ENCODE measurements around the gene MAP3K7CL.
A peak's percentile ranks its signal among the peaks of the same experiment; 100 is the strongest.

MAP3K7CL gene

DNA sequence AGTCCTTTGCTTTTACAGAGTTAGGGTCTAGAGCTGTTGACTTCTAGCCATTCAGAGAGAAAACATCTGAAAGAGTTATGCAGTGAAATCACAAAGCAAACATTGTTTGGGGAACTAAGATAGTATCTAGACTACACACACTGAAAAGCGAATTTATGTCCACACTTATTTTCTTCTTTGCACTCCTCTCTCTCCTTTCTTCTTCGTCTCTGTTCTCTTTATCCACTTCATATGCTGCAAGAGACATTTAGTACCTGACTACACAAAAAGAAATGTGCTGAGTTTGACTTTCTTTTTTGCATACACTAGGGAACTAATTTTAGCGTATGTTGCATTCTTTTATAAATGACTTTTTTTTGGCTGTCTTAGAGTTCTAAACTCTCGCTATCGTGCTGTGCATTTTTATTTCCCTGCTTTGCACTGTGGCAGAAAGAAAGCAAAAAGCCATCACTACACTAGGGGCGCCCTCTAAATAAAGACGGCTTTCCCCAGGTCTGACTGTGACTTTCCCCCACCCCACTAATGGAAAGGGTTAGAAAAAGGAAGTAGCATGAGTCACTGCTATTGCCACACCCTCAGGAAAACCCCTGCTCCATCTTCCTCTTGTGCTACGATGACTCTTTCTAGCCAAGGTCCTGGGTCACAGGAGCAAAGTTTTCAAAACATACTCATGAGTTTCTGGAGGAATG lies 65.7 kb downstream of the MAP3K7CL start:
- peak; percentile 35 for DNase-seq (ENCODE audit: low read depth)

DNA sequence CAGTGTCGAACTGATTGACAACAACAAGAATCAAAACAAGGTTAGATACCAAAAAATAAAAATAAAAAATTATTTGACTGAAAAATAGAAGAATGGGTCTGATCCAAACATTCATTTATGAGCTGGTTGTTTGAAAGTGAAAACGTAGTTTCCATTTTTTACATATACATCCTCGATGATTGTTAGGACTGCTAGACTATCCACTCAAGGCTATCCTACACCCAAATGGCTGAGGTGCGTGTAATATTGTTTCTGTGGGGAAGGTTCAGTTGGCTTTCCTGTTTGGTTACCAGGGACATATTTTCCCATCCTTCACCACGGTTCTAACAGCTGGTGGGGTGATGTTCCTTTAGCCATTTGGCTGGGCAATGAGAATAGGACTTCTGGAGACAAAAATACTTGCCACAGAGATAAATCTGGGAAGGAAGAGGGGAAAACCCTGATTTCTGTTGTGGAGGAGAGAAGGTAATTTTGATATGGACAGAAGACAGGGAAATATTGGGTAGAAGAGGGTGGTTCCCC lies 66.3 kb downstream of the MAP3K7CL start:
- no peak for DNase-seq (ENCODE audit: low read depth)

DNA sequence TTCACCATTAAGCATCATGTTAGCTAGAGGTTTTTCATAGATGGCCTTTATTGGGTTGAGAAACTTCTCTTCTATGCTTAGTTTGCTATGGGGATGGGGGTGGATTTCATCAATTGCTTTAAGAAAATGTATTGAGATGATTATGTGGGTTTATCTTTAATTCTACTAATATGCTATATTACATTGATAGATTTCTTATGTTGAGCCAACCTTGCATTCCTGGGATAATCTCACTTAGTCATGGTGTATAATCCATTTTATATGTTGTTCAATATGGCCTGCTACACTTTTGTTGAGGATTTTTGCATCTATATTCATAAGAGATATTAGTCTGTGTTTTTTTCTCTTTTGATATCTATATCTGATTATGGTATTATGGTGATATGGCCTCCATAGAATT lies 70.7 kb downstream of the MAP3K7CL start:
- DNase-seq (ENCODE audit: low read depth): no peak

DNA sequence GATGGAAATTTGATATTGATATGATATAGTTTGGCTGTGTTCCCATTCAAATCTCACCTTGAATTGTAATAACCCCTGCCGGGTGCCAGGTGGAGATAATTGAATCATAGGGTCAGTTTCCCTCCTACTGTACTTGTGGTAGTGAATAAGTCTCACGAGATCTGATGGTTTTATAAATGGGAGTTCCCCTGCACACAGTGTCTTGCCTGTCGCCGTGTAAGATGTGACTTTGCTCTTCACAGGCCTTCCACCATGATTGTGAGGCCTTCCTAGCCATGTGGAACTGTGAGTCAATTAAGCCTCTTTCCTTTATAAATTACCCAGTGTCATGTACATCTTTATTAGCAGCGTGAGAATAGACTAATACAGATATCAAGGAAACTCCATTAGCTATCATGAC lies 74.6 kb downstream of the MAP3K7CL start:
- no peak for DNase-seq (ENCODE audit: low read depth)

DNA sequence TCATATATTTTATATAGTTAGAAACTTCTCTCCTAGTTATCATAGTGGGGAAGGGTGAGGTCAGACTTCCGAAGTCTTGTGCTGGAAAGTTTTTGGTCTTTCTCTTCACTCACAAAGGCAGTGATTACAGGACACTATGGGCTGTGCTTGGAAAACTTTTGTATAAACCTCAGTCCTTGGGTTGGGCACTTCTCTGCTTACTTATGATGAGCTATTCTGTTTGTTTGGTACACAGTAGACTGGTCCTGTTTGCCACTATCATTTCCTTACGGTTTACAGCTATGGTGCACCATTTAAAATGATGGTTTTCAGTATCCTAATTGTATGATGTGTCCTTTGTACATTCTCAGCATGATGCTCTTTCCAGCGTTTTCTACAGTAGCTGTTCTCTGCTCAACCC lies 75.5 kb downstream of the MAP3K7CL start:
- DNase-seq (ENCODE audit: low read depth): no peak

DNA sequence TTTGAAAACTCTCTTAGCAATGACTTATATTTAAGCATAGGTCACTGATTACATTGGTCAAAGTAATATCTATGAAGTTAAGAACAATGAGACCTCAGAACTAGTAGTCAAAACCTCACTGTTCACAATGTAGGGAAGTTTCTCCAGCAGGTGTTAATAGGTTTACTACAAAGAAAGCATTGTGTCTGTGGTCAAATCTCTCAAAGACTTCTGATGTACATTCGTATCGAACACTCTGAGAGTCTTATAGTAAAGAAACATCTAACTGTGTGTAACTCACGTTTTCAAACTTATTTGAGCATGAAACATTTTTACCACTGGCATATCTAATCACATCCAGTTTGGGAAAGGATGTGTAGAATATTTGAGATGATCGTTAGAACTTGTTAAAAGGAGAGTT lies 76.0 kb downstream of the MAP3K7CL start:
- no peak for DNase-seq (ENCODE audit: low read depth)

DNA sequence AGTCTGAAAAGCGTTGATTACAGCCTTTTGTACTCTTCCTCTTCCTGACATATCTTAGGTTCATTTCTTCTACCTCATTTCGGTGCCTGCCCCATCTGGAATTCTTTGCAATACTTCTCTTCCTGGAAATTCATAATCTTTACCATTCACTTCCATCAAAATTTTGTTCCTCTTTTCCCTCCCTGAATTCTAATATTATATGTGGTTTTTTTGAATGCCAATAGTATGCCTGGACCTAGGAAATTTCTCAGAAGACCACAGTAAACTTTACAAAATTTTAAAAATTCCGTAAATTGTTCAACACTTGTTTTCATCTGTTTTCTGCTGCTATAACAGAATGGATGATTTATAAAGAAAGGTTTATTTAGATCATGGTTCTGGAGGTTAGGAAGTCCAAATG lies 76.8 kb downstream of the MAP3K7CL start:
- no peak for DNase-seq (ENCODE audit: low read depth)

DNA sequence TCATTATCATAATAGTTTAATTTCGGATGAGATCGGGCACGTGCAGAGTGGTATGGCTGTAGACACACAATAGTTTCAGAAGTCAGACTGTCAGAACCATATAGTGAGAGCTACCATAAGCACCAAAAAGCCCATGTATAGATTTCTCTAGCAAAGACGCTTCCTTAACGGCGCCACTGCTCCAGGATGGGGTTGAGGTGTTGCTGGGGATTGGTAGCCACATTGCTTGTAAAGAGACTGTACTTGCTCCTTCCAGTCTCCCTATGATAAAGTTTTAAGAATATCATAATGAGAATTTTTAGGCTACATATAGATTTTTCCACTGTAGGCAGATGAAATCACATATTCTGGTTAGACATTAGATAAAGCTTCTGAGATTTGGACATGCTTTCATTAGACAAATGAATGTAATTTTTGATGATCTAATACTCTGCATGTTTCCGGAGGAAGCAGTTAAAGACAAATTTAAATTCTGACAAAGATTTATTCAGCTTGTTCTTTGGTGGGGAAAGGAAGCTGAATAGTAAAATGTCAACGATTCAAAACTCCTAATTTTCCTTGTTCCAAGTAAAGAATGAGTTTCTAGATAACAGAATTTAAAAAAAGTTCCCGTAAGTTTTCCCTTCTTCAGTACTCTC lies 77.7 kb downstream of the MAP3K7CL start:
- no peak for DNase-seq (ENCODE audit: low read depth)

DNA sequence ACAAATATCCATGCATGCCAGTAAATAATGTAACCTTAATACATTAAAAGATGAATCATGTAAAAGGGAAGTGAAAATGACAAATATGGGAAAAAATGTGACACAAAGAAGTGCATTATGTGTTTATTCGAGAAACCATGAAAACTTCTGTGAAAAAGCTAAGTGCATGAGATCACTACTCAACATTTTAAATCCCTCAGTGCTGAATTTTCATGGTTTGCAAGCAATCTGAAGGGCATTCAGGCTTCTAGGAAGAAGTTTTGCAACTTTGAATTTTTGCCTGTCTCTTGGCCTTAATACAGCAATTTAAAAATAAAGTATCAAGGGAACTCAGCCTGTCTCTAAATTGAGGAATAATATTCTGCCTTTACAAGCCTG lies 78.2 kb downstream of the MAP3K7CL start:
- no peak for DNase-seq (ENCODE audit: low read depth)

DNA sequence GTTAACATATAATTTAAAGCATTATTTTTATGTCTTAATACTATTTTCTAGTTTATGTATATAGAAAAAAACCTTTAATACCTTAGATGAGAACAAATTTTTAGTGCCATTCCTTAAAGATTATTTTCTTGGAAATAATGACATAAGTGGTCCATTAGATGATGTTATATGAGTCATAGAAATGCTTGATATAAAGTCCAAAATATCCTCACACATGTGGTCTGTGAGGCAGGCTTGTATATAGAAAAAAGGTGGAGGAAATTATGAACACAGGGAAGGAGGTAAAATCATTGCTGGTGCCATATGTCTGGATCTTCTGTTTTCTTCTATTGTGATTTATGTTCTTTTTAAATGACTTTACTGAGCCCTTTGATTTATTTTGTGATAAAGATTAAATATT lies 79.3 kb downstream of the MAP3K7CL start:
- DNase-seq (ENCODE audit: low read depth): no peak

DNA sequence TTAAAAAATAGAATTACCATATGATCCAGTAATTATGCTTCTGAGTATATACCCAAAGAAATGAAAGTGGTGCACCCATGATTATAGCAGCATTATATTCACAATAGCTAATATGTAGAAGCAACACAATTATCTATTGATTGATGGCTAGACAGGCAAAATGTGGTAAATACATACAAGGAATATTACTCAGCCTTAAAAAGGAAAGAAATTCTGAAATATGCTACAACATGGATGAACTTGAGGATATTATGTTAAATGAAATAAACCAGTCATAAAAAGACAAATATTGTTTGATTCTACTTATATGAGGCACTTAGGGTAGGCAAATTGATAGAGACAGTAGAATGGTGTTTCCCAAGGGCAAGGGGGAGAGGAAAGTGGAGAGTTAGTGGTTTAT lies 80.8 kb downstream of the MAP3K7CL start:
- no peak for DNase-seq (ENCODE audit: low read depth)

DNA sequence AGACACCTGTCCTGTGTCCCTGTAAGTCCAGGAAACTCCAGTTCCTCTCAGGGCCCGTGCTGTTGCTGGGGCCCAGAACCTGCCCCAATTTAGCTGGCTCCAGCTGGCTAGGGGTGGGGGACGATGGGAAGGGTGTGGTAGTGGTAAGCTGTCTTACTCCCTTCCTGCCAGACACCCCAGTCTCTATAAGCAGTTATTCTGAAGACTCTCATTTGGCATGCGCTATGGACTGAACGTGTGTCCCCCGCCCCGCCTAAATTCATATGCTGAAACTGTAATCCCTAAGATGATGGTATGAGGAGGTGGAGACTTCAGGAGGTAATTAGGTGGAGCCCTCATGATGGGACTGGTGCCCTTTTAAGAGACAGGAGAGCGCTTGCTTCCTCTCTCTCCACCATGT lies 82.0 kb downstream of the MAP3K7CL start:
- DNase-seq (ENCODE audit: low read depth): no peak

DNA sequence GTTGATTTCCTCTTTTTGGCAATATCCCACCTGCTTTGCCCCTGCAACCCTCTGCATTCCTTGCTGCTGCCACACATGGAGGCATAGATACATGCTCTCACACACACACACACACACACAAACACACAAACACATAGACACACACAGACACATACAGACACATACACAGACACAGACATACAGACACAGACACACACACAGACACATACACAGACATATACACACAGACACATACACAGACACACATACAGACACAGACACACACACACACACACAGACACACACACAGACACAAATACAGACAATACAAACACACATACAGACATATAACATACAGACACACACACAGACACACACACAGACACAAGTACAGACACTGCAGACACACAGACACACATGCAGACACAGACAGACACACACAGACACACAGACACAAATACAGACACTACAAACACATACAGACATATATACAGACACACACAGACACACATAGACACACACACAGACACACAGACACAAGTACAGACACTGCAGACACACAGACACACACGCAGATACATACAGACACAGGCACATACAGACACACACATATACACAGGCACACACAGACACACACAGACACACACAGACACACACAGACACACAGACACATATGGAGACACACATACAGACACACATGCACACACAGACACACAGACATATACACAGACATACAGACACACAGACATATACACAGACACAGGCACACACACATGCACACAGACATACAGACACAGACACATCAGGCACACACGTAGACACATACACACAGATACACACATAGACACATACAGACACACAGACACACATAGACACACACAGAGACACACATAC lies 83.3 kb downstream of the MAP3K7CL start:
- DNase-seq (ENCODE audit: low read depth): no peak

DNA sequence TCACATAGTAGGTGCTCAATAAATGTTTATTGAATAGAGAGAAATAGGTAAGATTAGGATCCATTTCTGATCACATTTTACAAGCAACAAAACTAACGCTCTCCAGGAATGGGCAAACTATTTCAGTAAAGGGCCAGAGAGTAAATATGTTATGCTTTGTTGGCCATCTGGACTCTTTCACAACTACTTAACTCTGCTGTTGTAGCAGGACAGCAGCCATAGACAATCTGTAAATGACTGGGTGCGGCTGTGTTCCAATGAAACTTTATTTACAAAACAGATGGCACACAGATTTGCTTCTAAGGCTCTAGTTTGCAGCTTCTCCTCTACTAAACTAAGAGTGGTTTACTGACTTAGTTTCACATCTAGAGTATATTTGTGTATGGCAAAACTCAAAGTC lies 85.3 kb downstream of the MAP3K7CL start:
- no peak for DNase-seq (ENCODE audit: low read depth)

DNA sequence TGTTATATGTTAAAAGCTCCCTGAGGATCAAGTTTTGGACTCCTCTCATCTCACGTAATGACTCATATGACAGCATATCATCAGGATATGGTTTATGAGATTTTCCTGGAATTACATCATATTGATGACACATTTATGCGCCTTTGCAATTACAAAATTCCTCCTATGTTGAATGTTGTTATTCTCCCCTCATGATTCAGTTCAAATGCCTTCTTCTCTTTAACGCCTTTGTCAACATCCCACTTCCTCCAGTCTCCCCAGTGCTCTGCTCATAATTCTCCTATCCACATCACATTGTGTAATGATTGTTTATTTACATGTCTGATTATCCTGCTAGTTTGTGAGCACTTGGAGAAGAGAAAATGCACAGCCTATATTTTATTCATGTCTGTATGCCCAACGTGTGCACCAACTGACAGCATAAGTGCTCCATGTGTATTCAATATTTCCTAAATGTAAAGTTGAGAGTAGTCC lies 87.4 kb downstream of the MAP3K7CL start:
- no peak for DNase-seq (ENCODE audit: low read depth)

DNA sequence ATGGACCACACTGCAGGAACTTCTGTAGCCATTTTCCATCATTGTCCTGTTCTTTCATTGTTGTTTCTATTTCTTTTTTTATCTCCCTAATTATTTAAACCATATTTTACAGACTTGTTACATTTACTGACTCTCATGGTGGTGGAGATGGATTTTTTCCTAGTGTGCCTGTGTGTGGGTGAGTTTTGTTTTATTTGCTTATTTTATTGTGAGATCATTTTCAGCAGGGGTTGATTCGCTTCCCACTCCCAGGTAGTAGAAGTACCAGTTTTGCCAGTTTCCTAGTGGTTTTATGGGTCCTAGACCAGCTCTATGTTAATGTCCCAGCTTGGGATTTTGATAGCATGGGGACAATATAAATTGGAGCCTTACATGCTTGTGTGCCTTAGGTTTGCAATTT lies 88.3 kb downstream of the MAP3K7CL start:
- DNase-seq (ENCODE audit: low read depth): no peak

DNA sequence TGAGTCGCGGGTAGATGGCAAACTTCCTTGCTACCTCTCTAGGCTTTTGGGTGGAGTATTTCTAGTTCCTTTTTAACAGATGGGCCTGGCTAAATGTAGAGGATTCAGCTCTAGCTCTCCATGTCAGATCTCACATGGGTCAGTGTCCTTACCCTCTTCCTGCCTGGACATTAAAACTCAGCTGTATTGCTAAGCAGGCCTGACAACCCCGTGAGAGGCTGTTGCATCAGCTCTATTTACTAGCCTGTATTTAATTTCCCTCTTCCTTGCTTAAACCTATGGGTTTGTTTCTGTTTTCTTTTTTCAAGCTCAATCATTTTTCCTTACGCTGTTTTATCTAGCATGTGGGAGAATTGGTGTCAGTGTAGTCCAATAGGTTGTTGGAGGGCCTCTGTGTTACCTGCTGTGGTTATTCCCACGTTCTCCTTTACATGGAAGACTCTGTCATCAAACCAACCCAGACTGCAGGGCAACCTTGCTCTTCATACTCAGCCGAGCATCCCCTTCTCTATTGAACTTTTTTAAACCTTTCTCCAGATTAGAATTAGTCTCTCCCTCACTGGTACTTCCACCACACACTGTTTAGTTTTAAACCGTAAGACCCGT lies 88.8 kb downstream of the MAP3K7CL start:
- no peak for DNase-seq (ENCODE audit: low read depth)

DNA sequence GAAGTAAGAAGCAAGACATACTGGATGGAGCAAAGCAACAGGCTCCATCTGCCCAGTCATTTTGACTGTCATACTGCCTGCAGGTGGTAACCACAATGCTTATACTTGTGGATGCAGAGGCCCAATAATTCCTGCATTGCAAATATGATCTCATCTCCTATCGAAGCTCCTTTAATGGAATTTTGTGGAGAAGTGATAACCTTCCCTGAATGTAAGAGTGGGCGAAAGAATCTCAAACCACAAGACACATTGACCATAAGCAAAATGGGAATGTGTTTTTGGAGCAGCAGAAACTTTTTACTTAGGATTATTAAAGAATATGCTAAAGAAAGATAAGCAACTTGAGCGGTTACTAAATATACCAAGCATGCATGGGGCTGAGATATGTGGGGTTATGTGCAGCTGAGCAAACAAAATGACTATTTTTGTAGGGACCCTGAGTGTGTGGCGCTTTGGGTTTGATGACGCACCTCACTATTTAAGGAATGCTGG lies 90.9 kb downstream of the MAP3K7CL start:
- DNase-seq (ENCODE audit: low read depth): no peak

DNA sequence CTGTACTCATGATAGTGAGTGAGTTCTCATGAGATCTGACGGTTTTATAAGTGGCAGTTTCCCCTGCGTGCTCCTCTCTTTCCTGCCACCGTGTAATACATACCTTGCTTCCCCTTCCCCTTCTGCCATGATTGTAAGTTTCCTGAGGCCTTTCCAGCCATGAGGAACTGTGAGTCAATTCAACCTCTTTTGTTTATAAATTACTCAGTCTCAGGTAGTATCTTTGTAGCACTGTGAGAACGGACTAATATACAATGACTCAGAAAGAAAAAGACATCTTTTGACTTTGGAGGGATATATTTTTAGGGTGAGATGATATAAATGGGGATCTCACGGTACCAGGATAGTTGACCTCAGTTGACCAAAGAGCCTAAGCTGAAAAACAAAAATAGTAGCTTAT lies 93.6 kb downstream of the MAP3K7CL start:
- DNase-seq (ENCODE audit: low read depth): no peak

Measured in T-helper 22 cell (primary cell).